ENCODE measurements around the gene MYL5.

Gene MYL5

DNA sequence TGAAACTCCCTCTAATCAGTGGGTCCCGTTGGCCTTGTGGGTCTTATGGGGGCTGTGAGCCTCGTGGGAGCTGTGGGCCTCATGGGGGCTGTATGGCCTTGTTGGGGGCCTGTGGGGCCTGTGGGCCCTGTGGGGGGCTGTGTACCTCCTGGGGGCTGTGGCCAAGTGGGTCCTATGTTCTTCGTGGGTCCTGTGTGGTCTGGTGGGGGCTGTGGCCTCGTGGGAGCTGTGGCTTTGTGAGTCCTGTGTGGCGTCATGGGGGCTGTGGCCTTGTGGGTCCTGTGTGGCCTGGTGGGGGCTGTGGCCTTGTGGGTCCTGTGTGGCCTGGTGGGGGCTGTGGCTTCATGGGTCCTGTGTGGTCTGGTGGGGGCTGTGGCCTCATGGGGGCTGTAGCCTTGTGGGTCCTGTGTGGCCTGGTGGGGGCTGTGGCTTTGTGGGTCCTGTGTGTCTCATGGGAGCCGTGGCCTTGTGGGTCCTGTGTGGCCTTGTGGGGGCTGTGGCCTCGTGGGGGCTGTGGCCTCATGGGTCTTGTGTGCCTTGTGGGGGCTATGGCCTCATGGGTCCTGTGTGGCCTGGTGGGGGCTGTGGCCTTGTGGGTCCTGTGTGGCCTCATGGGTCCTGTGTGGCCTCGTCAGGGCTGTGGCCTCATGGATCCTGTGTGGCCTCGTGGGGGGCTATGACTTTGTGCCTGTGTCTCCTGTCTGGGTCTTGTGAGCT lies 38.7 kb downstream of the MYL5 start:
- no peak overlapping the region for H3K4me3 ChIP-seq (ENCODE audit: low read depth, low read length)
- TF ChIP-seq, protein P1, sequence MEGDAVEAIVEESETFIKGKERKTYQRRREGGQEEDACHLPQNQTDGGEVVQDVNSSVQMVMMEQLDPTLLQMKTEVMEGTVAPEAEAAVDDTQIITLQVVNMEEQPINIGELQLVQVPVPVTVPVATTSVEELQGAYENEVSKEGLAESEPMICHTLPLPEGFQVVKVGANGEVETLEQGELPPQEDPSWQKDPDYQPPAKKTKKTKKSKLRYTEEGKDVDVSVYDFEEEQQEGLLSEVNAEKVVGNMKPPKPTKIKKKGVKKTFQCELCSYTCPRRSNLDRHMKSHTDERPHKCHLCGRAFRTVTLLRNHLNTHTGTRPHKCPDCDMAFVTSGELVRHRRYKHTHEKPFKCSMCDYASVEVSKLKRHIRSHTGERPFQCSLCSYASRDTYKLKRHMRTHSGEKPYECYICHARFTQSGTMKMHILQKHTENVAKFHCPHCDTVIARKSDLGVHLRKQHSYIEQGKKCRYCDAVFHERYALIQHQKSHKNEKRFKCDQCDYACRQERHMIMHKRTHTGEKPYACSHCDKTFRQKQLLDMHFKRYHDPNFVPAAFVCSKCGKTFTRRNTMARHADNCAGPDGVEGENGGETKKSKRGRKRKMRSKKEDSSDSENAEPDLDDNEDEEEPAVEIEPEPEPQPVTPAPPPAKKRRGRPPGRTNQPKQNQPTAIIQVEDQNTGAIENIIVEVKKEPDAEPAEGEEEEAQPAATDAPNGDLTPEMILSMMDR (IDR thresholded peaks at IDR 0.05; ENCODE audit: low read depth, low read length): no peak

DNA sequence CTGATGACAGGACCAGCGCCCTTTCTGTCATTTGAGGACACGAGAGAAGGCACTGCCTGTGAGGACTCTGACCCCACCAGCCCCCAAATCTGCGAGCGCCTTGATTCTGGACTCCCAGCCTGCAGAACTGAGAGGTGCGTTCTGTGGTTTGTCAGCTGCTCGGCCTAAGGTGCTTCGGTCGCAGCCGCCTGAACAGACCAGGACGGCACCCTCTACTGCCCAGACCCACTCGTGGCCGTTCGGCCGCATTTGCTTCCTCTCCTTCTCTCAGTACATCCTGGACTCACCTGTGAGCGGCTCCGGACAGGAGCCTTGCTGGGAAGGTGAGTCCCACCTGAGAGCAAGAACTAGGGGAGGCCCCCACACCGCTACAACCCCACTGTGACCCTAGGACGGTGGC lies 39.7 kb downstream of the MYL5 start:
- no peak overlapping the region for H3K4me3 ChIP-seq (ENCODE audit: low read depth, low read length)
- TF ChIP-seq, protein P1 (IDR thresholded peaks at IDR 0.05; ENCODE audit: low read depth, low read length): no peak

DNA sequence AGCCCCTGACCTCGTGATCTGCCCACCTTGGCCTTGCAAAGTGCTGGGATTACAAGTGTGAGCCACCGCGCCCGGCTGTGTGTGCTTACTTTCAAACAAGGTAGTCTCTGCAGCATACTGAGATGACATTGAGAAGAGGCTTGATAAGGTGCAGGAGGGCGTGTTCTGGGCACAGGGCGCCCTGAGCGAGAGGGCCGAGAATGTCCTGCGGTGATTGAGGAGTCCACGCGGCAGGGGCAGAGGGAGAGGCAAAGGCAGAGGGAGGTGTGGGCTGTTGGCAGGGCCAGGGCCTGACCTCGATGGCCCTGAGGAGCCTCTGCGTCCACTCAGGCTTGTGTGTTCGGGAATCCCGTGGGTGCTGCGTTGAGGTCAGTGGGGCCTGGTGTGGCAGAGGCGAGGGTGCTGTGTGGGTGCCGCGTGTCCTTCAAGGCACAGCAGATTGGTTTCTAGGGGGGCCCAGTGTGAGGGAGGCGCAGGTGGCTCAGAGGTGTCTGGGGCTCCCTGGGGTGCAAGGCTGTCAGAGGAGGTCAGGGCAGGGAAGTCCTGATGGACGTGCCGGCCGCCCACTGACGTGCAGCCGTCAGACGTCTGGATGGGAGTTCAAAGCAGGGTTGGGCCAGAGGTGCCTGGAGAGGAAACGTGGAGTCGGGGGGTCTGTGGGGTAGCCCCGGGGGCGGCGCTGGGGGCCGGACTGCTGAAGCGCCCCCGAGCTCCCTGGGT lies 43.4 kb downstream of the MYL5 start:
- TF ChIP-seq, protein P1 (IDR thresholded peaks at IDR 0.05; ENCODE audit: low read depth, low read length): no peak
- no peak overlapping the region for H3K4me3 ChIP-seq (ENCODE audit: low read depth, low read length)

DNA sequence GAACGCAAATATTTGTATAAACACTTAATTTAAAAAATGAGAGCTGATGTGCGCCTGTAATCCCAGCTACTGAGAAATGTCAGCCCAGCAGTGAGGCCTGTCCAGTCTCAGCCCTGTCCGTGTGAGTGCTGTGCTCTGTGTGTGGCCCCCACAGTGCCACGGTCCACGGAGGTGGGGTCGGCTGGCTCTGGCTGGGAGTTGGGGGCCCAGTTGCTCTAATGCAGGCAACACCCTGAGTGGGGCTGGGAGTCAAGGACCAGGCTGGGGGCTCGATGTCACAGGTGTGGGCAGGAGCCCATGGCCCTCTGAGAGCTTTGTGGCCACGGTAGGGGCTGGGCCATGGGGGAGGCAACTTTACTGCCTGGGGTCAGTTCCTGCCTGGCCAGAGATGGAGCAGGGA lies 44.1 kb downstream of the MYL5 start:
- TF ChIP-seq, protein P1 (IDR thresholded peaks at IDR 0.05; ENCODE audit: low read depth, low read length): no peak
- no peak overlapping the region for H3K4me3 ChIP-seq (ENCODE audit: low read depth, low read length)

DNA sequence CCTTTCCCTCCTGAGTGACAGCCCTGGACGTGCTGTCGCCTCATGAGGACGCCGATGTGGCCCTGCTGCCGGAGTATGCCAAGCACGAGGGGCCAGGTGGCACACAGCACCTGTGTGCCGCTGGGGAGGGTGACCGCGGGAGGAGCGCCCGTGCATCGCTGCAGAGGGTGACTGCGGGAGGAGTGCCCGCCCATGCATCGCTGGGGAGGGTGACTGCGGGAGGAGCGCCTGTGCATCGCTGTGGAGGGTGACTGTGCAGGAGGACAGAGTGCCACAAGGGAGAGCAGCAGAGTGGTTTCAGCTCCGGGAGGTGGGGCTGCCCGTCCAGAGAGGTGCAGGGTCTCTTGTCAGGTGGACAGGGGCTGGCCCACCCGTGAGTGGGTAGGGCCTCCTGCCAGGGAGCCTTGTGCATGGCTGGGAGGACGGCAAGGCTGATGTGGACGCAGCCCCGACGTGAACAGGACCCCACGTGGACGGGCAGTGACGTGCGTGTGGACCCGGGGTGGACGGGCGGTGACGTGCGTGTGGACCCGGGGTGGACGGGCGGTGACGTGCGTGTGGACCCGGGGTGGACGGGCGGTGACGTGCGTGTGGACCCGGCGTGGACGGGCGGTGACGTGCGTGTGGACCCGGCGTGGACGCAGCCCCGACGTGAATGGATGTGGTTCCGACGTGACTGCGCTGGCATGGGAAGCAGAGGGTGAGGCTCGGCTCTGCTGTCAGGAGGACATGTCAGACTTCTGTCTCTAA lies 45.9 kb downstream of the MYL5 start:
- TF ChIP-seq, protein P1 (IDR thresholded peaks at IDR 0.05; ENCODE audit: low read depth, low read length): no peak

DNA sequence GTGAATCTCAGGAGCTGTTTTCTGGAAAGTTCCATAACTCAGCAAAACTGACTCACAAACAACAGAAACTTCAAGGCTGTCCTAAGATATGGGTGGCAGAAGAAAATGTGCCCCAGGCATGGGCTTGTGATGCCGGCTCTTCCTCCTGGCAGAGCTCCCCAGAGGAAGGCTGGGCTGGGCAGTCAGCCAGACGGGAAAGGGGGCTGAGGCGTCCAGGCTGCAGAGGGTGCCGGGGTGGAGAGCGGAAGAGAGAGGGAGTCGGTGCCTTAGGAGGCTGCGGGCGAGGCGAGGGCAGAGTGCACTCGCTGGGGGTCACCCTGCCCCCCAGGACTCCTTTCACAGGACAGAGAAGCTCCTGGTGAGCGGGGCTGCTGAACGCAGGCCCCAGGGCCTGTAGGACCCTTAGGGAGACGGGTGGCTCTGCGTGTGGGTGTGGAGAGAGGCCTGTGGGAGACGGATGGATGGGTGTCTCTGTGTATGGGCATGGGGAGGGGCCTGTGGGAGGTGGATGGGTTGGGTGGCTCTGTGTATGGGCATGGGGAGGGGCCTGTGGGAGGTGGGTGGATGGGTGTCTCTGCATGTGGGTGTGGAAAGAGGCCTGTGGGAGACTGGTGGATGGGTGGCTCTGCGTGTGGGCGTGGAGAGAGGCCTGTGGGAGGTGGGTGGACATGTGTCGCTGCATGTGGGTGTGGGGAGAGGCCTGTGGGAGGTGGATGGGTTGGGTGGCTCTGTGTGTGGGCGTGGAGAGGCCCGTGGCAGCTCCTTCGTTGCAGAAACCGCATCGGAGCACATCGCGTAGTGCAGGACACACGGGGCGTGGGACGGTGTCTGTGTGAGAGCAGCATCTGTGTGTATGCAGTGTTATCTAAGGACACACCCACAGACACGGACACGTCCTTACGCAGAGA lies 47.2 kb downstream of the MYL5 start:
- TF ChIP-seq, protein P1 (IDR thresholded peaks at IDR 0.05; ENCODE audit: low read depth, low read length): no peak
- no peak overlapping the region for H3K4me3 ChIP-seq (ENCODE audit: low read depth, low read length)

More for the DNA sequence above, 45.9 kb downstream of the MYL5 start:
- no peak overlapping the region for H3K4me3 ChIP-seq (ENCODE audit: low read depth, low read length)

Measured in WI38 (cell line).